Smooth muscle cell (in vitro differentiated cells): Measurements from ENCODE around the gene ULK4. TPM values are rescaled to one million over a fixed set of nuclear protein-coding genes. Genes with fewer than 3 reads are reported as not detected.

Experiments used
- DNase-seq: peaks from one replicate; lab custom pipeline; 2025; ENCODE audit not compliant: unreplicated experiment; lab: John Stamatoyannopoulos, UW
- H2AFZ ChIP-seq: fragments of 200-600 bp; sonication (generic); 2 replicates; pipeline ENCODE4 v1.6.0; 2016; ENCODE audit warnings: antibody characterized with exemption, low read depth, mild to moderate bottlenecking
- H3F3A ChIP-seq: fragments of 200-600 bp; sonication (generic); 2 replicates; pipeline ENCODE4 v1.6.0; 2017; ENCODE audit warnings: antibody characterized with exemption, low read depth
- H3K27ac ChIP-seq: fragments of 200-600 bp; sonication (generic); 2 replicates; pipeline ENCODE4 v1.5.1; 2016; ENCODE audit warnings: low read depth, mild to moderate bottlenecking
- H3K27me3 ChIP-seq: fragments of 200-600 bp; sonication (generic); 2 replicates; pipeline ENCODE4 v1.6.1; 2016; ENCODE audit warnings: low read depth, mild to moderate bottlenecking
- H3K36me3 ChIP-seq: fragments of 200-600 bp; sonication (generic); 2 replicates; pipeline ENCODE4 v1.5.1; 2016; ENCODE audit warnings: low read depth
- H3K4me1 ChIP-seq: fragments of 200-600 bp; sonication (generic); 2 replicates; pipeline ENCODE4 v1.5.1; 2016; ENCODE audit warnings: low read depth
- H3K4me2 ChIP-seq: fragments of 200-600 bp; sonication (generic); 2 replicates; pipeline ENCODE4 v1.6.0; 2016; ENCODE audit warnings: mild to moderate bottlenecking
- H3K4me3 ChIP-seq: fragments of 200-600 bp; sonication (generic); 2 replicates; pipeline ENCODE4 v1.5.1; 2016; ENCODE audit warnings: mild to moderate bottlenecking
- H3K79me2 ChIP-seq: fragments of 200-600 bp; sonication (generic); 2 replicates; pipeline ENCODE4 v1.6.0; 2016; ENCODE audit warnings: low read depth, mild to moderate bottlenecking
- H3K9ac ChIP-seq: fragments of 200-600 bp; sonication (generic); 2 replicates; pipeline ENCODE4 v1.6.0; 2016; ENCODE audit warnings: low read depth
- H3K9me3 ChIP-seq: fragments of 200-600 bp; sonication (generic); replicated peaks from 2 replicates; pipeline ENCODE4 v1.5.1; 2016; ENCODE audit warnings: low read depth
- H4K20me1 ChIP-seq: fragments of 200-600 bp; sonication (generic); 2 replicates; pipeline ENCODE4 v1.6.0; 2016; ENCODE audit warnings: low read depth
- WGBS: methylation state at CpG from one replicate; pipeline ENCODE4 v1.1.7; 2016; ENCODE audit warnings: low lambda C conversion rate; 5-methylcytosine and 5-hydroxymethylcytosine counted together
- polyA plus RNA-seq: library from polyadenylated mRNA; unstranded; fragments of >200 nt; fragmentation: Nextera tagmentation; extraction: Ambion mirVana; gene quantifications from 2 replicates; pipeline ENCODE4 v1.2.1, GENCODE V29; 2016
- total RNA-seq: library from RNA; depleted of rRNA; stranded (reverse); fragments of >200 nt; gene quantifications from 2 replicates; pipeline ENCODE4 v1.2.3, GENCODE V29; 2014
- TF ChIP-seq, protein P1 (sequence below): fragments of 200-600 bp; sonication (generic); IDR thresholded peaks from 2 replicates; pipeline ENCODE4 v1.5.1; 2017; ENCODE audit warnings: borderline replicate concordance, mild to moderate bottlenecking, antibody characterized with exemption; ENCODE audit not compliant: insufficient read depth, poor library complexity, severe bottlenecking

ULK4 gene
- total and polyA plus RNA-seq, 2 experiments from 2014 or later: 4.3 to 14.2 TPM

DNA sequence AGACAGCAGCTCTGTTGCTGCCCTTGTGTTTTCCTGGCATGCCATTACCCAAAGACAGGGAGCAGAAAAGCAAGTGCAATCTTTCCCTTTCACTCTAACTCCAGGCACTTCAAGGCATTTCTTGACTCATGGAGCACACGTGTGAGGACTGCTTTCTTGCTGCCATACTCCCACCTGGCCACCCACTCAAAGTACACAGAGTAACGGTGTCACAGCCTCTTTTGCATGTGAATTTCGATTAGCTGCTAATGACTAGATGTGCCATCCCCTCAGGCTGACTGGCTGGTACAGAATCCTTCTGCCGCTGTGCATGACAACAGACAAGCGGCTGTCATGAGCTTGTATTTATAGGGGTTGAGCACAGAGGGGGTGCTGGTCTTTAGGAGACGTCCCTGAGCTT is 382.0 kb downstream of the ULK4 start:
- H3F3A ChIP-seq: no peaks in the 10 kb centered on the region
- H3K4me3 ChIP-seq: no peak overlapping the region
- H3K79me2 ChIP-seq: no peaks in the 10 kb centered on the region
- no peak overlapping the region for H2AFZ ChIP-seq
- no peaks in the 10 kb centered on the region for H3K9me3 ChIP-seq
- H3K4me1 ChIP-seq: no peaks in the 10 kb centered on the region
- H3K27ac ChIP-seq: no peak overlapping the region
- no peak overlapping the region for H3K9ac ChIP-seq
- WGBS: 90% methylated on average over 6 of the region's 6 CpGs
- H3K27me3 ChIP-seq: no peaks in the 10 kb centered on the region
- H4K20me1 ChIP-seq: no peaks in the 10 kb centered on the region
- H3K4me2 ChIP-seq: no peak overlapping the region
- no peaks in the 10 kb centered on the region for H3K36me3 ChIP-seq
- no peak for DNase-seq
- TF ChIP-seq, protein P1, sequence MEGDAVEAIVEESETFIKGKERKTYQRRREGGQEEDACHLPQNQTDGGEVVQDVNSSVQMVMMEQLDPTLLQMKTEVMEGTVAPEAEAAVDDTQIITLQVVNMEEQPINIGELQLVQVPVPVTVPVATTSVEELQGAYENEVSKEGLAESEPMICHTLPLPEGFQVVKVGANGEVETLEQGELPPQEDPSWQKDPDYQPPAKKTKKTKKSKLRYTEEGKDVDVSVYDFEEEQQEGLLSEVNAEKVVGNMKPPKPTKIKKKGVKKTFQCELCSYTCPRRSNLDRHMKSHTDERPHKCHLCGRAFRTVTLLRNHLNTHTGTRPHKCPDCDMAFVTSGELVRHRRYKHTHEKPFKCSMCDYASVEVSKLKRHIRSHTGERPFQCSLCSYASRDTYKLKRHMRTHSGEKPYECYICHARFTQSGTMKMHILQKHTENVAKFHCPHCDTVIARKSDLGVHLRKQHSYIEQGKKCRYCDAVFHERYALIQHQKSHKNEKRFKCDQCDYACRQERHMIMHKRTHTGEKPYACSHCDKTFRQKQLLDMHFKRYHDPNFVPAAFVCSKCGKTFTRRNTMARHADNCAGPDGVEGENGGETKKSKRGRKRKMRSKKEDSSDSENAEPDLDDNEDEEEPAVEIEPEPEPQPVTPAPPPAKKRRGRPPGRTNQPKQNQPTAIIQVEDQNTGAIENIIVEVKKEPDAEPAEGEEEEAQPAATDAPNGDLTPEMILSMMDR: no peak

GRCh38 chr3:41578798-41579197 is 383.1 kb downstream of the ULK4 start:
- Histone ChIP-seq H4K20me1 (no peaks in the 10 kb centered on the region), H3K27me3 (no peaks in the 10 kb centered on the region), H3K36me3 (no peaks in the 10 kb centered on the region), H3K9ac (no peak overlapping the region), H3K27ac (no peak overlapping the region), H3K4me2 (no peak overlapping the region), H2AFZ (no peak overlapping the region), H3K79me2 (no peaks in the 10 kb centered on the region), H3K4me3 (no peak overlapping the region), H3K9me3 (no peaks in the 10 kb centered on the region), H3F3A (no peaks in the 10 kb centered on the region), H3K4me1 (no peaks in the 10 kb centered on the region)
- TF ChIP-seq, protein P1: no peak
- 95% methylated on average over 5 of the region's 5 CpGs for WGBS
- no peak for DNase-seq

DNA sequence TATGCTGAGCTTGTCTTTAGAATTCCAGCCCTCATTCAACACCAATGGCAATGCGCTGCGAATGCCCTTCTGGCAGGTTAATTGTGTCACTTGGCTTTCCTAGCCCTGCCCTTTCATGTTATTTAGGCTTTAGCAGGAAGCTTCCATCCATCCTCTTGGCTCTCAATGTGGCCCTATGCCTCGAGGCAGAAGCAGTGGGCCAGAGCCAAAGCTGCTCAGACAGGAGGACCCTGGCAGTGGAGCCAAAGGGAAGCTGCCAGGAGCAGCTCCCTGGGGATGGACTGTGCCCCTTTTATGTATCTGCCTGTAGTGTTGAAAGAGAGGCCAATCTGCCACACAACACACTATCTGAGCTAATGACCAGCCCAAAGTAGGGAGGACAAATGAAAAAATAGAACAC is 386.2 kb downstream of the ULK4 start:
- no peaks in the 10 kb centered on the region for H3K9me3 ChIP-seq
- WGBS: 90% methylated on average over 3 of the region's 3 CpGs
- TF ChIP-seq, protein P1: no peak
- H2AFZ ChIP-seq: no peak overlapping the region
- no peaks in the 10 kb centered on the region for H3K27me3 ChIP-seq
- no peaks in the 10 kb centered on the region for H3K36me3 ChIP-seq
- no peak overlapping the region for H3K4me3 ChIP-seq
- no peaks in the 10 kb centered on the region for H3K4me1 ChIP-seq
- H3F3A ChIP-seq: no peaks in the 10 kb centered on the region
- no peak overlapping the region for H3K27ac ChIP-seq
- H3K4me2 ChIP-seq: no peak overlapping the region
- H3K9ac ChIP-seq: no peak overlapping the region
- H3K79me2 ChIP-seq: no peaks in the 10 kb centered on the region
- no peak for DNase-seq
- H4K20me1 ChIP-seq: no peaks in the 10 kb centered on the region

GRCh38 chr3:41574900-41575299 is 387.0 kb downstream of the ULK4 start:
- Histone ChIP-seq H3K9ac (no peak overlapping the region), H4K20me1 (no peaks in the 10 kb centered on the region), H3K9me3 (no peaks in the 10 kb centered on the region), H3K4me3 (no peak overlapping the region), H3K79me2 (no peaks in the 10 kb centered on the region), H3K27me3 (no peaks in the 10 kb centered on the region), H3K27ac (no peak overlapping the region), H3F3A (no peaks in the 10 kb centered on the region), H3K36me3 (no peaks in the 10 kb centered on the region), H3K4me1 (no peaks in the 10 kb centered on the region), H3K4me2 (no peak overlapping the region), H2AFZ (no peak overlapping the region)
- WGBS: 53% methylated on average over 2 of the region's 2 CpGs
- no peak for DNase-seq
- TF ChIP-seq, protein P1: peak; percentile 6
